ENCODE results near the gene ABHD1.
"Not testable (repeated sequence)": the region's sequence is repeated elsewhere in the genome, so short reads cannot be mapped to it uniquely, and the experiment has no call there.

ABHD1 gene

GRCh38 chr2:27174638-27175037 is 51.0 kb downstream of the ABHD1 start:
- no peak for DNase-seq

DNA sequence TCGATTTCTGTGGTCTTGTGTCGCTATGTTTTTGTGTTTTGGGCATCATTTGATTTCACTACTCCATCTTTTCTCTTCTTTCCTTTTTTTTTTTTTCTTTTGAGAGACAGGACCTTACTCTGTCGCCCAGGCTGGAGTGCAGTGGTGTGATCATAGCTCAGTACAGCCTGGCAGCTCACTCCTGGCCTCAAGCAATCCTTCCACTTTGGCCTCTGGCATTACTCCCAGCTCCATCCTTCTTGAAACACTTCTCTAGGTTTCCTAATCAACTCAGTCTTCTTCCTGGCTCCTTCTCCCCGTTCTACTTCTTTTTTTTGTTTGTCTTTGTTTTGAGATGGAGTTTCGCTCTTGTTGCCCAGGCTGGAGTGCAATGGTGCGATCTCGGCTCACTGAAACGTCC is 51.7 kb downstream of the ABHD1 start:
- no peak for DNase-seq

- not testable (repeated sequence) for DNase-seq
These were observed 52.2 kb downstream of the ABHD1 start for GRCh38 chr2:27175781-27176180.

DNA sequence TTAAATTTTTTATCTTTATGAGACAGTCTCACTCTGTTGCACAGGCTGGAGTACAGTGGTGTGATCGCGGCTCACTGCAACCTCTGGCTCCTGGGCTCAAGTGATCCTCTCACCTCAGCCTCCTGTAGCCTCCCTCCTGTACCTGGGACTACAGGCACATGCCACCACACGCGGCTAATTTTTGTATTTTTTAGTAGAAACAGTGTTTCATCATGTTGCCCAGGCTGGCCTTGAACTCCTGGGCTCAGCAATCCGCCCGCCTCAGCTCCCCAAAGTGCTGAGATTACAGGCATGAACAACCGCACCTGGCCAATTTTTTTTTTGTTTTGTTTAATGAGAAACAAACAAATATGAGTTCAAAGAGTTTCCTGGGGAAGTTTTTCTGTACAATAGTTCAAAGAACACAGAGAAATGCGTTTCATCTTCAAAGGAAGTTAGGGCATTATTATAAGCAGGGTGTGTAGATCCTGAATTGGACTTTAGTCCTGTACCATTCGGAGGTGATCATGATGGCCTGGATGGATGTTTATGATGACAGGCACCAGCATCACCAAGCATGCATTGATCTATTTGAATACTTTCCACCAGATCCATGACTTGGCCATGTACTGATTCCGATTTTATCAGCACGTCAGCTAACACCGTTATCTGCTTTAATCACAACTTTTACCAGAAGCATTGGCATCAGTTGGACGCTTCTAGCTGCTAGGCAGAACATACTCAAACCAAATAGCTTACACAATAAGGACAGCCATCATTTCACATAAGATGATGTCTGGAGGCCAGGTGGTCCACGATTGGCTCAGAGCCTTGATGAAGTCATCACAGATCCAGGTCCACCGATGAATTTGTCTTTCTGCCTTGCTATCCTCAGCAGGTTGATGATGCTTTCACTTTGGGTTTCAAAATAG is 54.1 kb downstream of the ABHD1 start:
- no peak for DNase-seq

DNA sequence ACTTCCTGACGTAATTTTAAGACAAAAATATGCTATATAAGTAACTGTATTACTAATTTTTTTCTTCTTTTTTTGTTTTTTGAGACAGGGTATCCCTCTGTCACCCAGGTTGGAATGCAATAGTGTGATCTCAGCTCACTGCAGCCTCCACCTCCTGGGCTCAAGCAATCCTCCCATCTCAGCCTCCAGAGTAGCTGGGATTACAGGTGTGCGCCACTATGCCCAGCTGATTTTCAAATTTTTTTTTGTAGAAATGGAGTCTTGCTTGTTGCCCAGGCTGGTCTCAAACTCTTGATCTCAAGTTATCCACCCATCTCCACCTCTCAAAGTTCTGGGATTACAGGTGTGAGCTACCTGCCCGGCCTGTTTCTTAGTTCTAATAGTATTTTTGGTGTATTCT is 54.9 kb downstream of the ABHD1 start:
- no peak for DNase-seq

DNA sequence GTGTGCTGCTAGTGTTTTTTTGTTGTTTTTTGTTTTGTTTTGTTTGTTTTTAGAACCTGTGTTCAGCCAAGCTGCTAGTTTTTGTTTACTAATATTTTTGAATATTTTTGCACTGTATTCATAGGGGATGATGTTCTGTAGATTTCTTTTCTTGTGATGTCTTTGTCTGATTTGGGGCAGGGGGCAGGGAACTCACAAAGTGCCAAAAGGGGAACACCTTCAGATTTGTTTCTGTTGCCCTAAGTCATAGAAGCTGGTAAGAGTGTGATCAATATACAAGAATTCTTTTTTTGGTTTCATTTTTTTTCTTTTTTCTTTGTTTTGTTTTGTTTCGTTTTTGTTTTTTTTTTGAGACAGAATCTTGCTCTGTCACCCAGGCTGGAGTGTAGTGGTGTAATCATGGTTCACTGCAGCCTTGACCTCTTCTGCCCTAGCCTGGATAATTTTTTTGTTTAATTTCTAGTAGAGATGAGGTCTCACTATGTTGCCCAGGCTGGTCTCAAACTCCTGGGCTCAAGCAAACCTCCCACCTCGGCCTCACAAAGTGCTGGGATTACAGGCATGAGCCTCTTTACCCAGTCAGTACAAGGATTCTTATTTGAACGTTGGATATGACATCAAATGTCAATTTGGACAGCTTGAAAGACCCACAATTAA is 55.9 kb downstream of the ABHD1 start:
- no peak for DNase-seq
